ENCODE data around the gene PEDS1. TPM values are rescaled to one million over a fixed set of nuclear protein-coding genes. Genes with fewer than 3 reads are reported as not detected.

PEDS1 gene
- total and polyA plus RNA-seq, 2 of the 13 experiments (the other 11 are each of a cell fraction or from before 2014, with no cell fraction given), result 30.5 to 93.9 TPM

DNA sequence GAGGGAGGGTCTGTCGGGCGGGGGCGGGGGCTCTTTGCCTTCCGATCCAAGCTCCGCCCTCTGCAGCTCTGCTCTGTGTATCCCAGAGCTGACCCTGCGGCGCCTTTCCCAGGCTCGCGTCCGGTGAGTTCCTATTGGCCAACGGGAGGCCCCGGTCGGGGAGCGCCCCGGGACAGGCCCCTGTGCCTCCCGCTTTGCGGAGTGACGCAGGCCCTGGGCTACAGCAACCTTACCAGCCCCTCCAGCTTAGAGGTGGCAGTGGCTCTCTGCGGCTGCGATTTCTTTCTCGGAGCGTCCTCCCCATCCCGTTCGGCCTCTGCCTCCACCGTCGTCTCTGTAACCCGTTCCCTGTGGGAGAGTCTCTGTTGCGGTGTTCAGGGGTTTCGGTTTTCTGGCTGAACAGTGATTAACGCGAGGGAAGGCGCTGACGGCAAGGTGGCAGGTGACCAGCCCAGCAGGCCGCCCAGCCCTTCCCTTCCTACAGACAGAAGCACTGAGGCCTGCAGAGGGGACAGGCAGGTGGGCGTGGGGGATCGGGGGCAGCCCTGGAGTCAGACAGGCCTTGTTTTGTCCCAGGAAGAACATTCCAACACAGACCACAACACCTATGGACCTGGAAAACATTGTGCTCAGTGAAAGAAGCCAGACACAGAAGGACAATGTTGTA lies 19.0 kb upstream of the PEDS1 start (continued):
- TF ChIP-seq JUN (CRISPR knock-in tag; IDR thresholded peaks at IDR 0.05), result peak; percentile 58; the same call in 1 of the 2 replicates
- TF ChIP-seq KLF6 (CRISPR knock-in tag; IDR thresholded peaks at IDR 0.05), result peak; percentile 92
- TF ChIP-seq, protein P1, sequence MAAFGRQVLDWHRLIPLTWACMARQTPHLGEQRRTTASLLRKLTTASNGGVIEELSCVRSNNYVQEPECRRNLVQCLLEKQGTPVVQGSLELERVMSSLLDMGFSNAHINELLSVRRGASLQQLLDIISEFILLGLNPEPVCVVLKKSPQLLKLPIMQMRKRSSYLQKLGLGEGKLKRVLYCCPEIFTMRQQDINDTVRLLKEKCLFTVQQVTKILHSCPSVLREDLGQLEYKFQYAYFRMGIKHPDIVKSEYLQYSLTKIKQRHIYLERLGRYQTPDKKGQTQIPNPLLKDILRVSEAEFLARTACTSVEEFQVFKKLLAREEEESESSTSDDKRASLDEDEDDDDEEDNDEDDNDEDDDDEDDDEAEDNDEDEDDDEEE (CRISPR knock-in tag; IDR thresholded peaks at IDR 0.05), result peak; percentile 51; the same call in 1 of the 2 replicates
- peak; percentile 87 for TF ChIP-seq RBFOX2 (IDR thresholded peaks at IDR 0.05; ENCODE audit: low read depth, low read length)
- TF ChIP-seq HNF4G (IDR thresholded peaks at IDR 0.05; ENCODE audit: borderline replicate concordance, low read depth, low read length), result 0 out of 2 replicates have a peak, but pooled peaks have one; percentile 2
- TF ChIP-seq HNF4G (CRISPR knock-in tag; IDR thresholded peaks at IDR 0.05; ENCODE audit: borderline replicate concordance, low read depth), result peak; percentile 59; the same call in 1 of the 2 replicates
- peak; percentile 62; the same call in 1 of the 2 replicates for TF ChIP-seq KDM4B (CRISPR knock-in tag; IDR thresholded peaks at IDR 0.05)
- TF ChIP-seq ZNF629 (CRISPR knock-in tag; conservative IDR thresholded peaks at IDR 0.05), result peak; percentile 70; the same call in 1 of the 2 replicates
- peak; percentile 42 for TF ChIP-seq ZNF33B (CRISPR knock-in tag; IDR thresholded peaks at IDR 0.05)
- TF ChIP-seq KLF9 (CRISPR knock-in tag; IDR thresholded peaks at IDR 0.05; ENCODE audit: low read depth), result peak; percentile 20; the same call in 1 of the 2 replicates
- peak; percentile 82; the same call in 1 of the 2 replicates for TF ChIP-seq ZNF367 (CRISPR knock-in tag; IDR thresholded peaks at IDR 0.05; ENCODE audit: borderline replicate concordance)
- TF ChIP-seq ZNF781 (CRISPR knock-in tag; IDR thresholded peaks at IDR 0.05; ENCODE audit: borderline replicate concordance, not compliant biosample characterization), result peak; percentile 32
- TF ChIP-seq, protein P2, sequence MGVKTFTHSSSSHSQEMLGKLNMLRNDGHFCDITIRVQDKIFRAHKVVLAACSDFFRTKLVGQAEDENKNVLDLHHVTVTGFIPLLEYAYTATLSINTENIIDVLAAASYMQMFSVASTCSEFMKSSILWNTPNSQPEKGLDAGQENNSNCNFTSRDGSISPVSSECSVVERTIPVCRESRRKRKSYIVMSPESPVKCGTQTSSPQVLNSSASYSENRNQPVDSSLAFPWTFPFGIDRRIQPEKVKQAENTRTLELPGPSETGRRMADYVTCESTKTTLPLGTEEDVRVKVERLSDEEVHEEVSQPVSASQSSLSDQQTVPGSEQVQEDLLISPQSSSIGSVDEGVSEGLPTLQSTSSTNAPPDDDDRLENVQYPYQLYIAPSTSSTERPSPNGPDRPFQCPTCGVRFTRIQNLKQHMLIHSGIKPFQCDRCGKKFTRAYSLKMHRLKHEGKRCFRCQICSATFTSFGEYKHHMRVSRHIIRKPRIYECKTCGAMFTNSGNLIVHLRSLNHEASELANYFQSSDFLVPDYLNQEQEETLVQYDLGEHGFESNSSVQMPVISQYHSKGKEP (CRISPR knock-in tag; IDR thresholded peaks at IDR 0.05), result peak; percentile 87; the same call in 1 of the 2 replicates
- TF ChIP-seq, protein P3, sequence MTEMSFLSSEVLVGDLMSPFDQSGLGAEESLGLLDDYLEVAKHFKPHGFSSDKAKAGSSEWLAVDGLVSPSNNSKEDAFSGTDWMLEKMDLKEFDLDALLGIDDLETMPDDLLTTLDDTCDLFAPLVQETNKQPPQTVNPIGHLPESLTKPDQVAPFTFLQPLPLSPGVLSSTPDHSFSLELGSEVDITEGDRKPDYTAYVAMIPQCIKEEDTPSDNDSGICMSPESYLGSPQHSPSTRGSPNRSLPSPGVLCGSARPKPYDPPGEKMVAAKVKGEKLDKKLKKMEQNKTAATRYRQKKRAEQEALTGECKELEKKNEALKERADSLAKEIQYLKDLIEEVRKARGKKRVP (CRISPR knock-in tag; IDR thresholded peaks at IDR 0.05), result peak in 1 of 2 experiments; percentile 75; a peak in 1 of 4 replicates
- no peak for TF ChIP-seq SRSF4 (IDR thresholded peaks at IDR 0.05; ENCODE audit: low read depth, low read length, poor library complexity, severe bottlenecking)
- peak; percentile 91 for TF ChIP-seq HNRNPLL (IDR thresholded peaks at IDR 0.05; ENCODE audit: low read depth, low read length, poor library complexity, severe bottlenecking)
- TF ChIP-seq HMG20A (CRISPR knock-in tag; IDR thresholded peaks at IDR 0.05; ENCODE audit: borderline replicate concordance), result 0 out of 2 replicates have a peak, but pooled peaks have one; percentile 51
- no peak; the same call in 1 of the 2 replicates for TF ChIP-seq AKAP8 (CRISPR knock-in tag; IDR thresholded peaks at IDR 0.05)
- TF ChIP-seq, protein P4, sequence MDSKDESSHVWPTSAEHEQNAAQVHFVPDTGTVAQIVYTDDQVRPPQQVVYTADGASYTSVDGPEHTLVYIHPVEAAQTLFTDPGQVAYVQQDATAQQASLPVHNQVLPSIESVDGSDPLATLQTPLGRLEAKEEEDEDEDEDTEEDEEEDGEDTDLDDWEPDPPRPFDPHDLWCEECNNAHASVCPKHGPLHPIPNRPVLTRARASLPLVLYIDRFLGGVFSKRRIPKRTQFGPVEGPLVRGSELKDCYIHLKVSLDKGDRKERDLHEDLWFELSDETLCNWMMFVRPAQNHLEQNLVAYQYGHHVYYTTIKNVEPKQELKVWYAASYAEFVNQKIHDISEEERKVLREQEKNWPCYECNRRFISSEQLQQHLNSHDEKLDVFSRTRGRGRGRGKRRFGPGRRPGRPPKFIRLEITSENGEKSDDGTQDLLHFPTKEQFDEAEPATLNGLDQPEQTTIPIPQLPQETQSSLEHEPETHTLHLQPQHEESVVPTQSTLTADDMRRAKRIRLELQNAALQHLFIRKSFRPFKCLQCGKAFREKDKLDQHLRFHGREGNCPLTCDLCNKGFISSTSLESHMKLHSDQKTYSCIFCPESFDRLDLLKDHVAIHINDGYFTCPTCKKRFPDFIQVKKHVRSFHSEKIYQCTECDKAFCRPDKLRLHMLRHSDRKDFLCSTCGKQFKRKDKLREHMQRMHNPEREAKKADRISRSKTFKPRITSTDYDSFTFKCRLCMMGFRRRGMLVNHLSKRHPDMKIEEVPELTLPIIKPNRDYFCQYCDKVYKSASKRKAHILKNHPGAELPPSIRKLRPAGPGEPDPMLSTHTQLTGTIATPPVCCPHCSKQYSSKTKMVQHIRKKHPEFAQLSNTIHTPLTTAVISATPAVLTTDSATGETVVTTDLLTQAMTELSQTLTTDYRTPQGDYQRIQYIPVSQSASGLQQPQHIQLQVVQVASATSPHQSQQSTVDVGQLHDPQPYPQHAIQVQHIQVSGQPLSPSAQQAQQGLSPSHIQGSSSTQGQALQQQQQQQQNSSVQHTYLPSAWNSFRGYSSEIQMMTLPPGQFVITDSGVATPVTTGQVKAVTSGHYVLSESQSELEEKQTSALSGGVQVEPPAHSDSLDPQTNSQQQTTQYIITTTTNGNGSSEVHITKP (CRISPR knock-in tag; IDR thresholded peaks at IDR 0.05; ENCODE audit: low read depth), result peak; percentile 77; the same call in 1 of the 2 replicates
- TF ChIP-seq SOX5 (CRISPR knock-in tag; IDR thresholded peaks at IDR 0.05; ENCODE audit: borderline replicate concordance), result peak; percentile 43; the same call in 1 of the 2 replicates
- TF ChIP-seq SIX4 (CRISPR knock-in tag; IDR thresholded peaks at IDR 0.05), result no peak
- TF ChIP-seq ZNF34 (CRISPR knock-in tag; IDR thresholded peaks at IDR 0.05; ENCODE audit: borderline replicate concordance), result peak; percentile 94

Measured in HepG2 (cell line).